ENCODE measurements around the gene JAG1.

Gene JAG1

GRCh38 chr20:10673842-10674683, at the start of gene JAG1:
TSS of gene JAG1 (minus strand) at chr20:10673999. CDS start at chr20:10673530, 469 bp downstream.
- peak; percentile 29 for DNase-seq (ENCODE audit: low spot score)

- no peak for DNase-seq (ENCODE audit: low spot score)
Observed at GRCh38 chr20:10721976-10722375, 48.2 kb upstream of the JAG1 start.

- DNase-seq (ENCODE audit: low spot score): no peak
Observed at GRCh38 chr20:10721137-10721896, 47.5 kb upstream of the JAG1 start.

GRCh38 chr20:10720565-10720964, 46.8 kb upstream of the JAG1 start:
- no peak for DNase-seq (ENCODE audit: low spot score)

- no peak for DNase-seq (ENCODE audit: low spot score)
Observed at GRCh38 chr20:10719740-10720385, 46.1 kb upstream of the JAG1 start.

GRCh38 chr20:10718661-10719060, 44.9 kb upstream of the JAG1 start:
- no peak for DNase-seq (ENCODE audit: low spot score)

GRCh38 chr20:10716855-10717254, 43.1 kb upstream of the JAG1 start:
- DNase-seq (ENCODE audit: low spot score): no peak

GRCh38 chr20:10715035-10715434, 41.2 kb upstream of the JAG1 start:
- DNase-seq (ENCODE audit: low spot score): no peak

- no peak for DNase-seq (ENCODE audit: low spot score)
Observed at GRCh38 chr20:10714236-10714975, 40.6 kb upstream of the JAG1 start.

GRCh38 chr20:10713161-10713560, 39.4 kb upstream of the JAG1 start:
- DNase-seq (ENCODE audit: low spot score): no peak

GRCh38 chr20:10711903-10712451, 38.2 kb upstream of the JAG1 start:
- no peak for DNase-seq (ENCODE audit: low spot score)

- no peak for DNase-seq (ENCODE audit: low spot score)
Observed at GRCh38 chr20:10710991-10711775, 37.4 kb upstream of the JAG1 start.

- DNase-seq (ENCODE audit: low spot score): no peak
Observed at GRCh38 chr20:10709916-10710315, 36.1 kb upstream of the JAG1 start.

- no peak for DNase-seq (ENCODE audit: low spot score)
Observed at GRCh38 chr20:10708351-10709185, 34.8 kb upstream of the JAG1 start.

GRCh38 chr20:10707791-10708190, 34.0 kb upstream of the JAG1 start:
- DNase-seq (ENCODE audit: low spot score): no peak

- DNase-seq (ENCODE audit: low spot score): no peak
Observed at GRCh38 chr20:10707068-10707467, 33.3 kb upstream of the JAG1 start.

GRCh38 chr20:10706460-10706811, 32.6 kb upstream of the JAG1 start:
- DNase-seq (ENCODE audit: low spot score): no peak

- DNase-seq (ENCODE audit: low spot score): no peak
Observed at GRCh38 chr20:10705801-10706459, 32.1 kb upstream of the JAG1 start.

GRCh38 chr20:10701607-10702006, 27.8 kb upstream of the JAG1 start:
- no peak for DNase-seq (ENCODE audit: low spot score)

GRCh38 chr20:10699941-10700340, 26.1 kb upstream of the JAG1 start:
- no peak for DNase-seq (ENCODE audit: low spot score)
